ENCODE measurements around the gene SERPINI2. TPM values are rescaled to one million over a fixed set of nuclear protein-coding genes. Genes with fewer than 3 reads are reported as not detected.

SERPINI2 gene
- total and polyA plus RNA-seq, 2 donors (not counting 3 experiments of a cell fraction or from before 2014, with no cell fraction given), result not detected

DNA sequence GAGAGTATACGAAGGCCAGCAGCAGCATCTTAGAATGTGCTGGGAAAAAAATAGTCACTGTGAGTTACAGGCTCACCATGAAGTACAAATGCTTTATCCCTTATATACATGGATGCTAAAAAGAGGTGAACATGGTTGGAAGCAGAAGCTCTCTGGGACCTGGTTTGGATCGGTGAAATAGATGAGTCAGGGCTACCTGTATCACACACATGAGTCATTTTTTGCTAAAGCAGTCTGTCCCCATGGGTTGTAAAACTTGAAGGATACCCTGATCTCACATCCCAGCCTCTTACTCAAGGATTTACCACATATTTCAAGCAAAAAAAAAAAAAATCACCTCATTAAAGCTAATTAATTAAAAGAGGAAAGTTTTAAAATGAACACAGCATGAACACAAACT lies 6.9 kb upstream of the SERPINI2 start:
- no peaks in the 10 kb centered on the region for H4K20me1 ChIP-seq (replicated peaks; ENCODE audit: control insufficient read depth, extremely low read depth, insufficient read depth, low read length)
- H3K27ac ChIP-seq (ENCODE audit: insufficient read depth, low read depth, low read length), result no peak overlapping the region
- TF ChIP-seq FOS (IDR thresholded peaks at IDR 0.05; ENCODE audit: borderline replicate concordance, insufficient read depth, low read length) (no peak), GATA2 (IDR thresholded peaks at IDR 0.05; ENCODE audit: insufficient read depth, insufficient read length, low read depth, low read length) (no peak), POLR2AphosphoS5 (IDR thresholded peaks at IDR 0.05; ENCODE audit: insufficient read depth, low read depth, low read length) (no peak), POLR2A (IDR thresholded peaks at IDR 0.05; ENCODE audit: low read depth, low read length) (no peak), MYC (IDR thresholded peaks at IDR 0.05; ENCODE audit: low read depth, low read length) (no peak), JUN (IDR thresholded peaks at IDR 0.05; ENCODE audit: borderline replicate concordance, insufficient read depth, insufficient read length, low read depth) (no peak), EZH2 (IDR thresholded peaks at IDR 0.05; ENCODE audit: borderline replicate concordance, low read depth, low read length, severe bottlenecking) (no peak)
- TF ChIP-seq, protein P1, sequence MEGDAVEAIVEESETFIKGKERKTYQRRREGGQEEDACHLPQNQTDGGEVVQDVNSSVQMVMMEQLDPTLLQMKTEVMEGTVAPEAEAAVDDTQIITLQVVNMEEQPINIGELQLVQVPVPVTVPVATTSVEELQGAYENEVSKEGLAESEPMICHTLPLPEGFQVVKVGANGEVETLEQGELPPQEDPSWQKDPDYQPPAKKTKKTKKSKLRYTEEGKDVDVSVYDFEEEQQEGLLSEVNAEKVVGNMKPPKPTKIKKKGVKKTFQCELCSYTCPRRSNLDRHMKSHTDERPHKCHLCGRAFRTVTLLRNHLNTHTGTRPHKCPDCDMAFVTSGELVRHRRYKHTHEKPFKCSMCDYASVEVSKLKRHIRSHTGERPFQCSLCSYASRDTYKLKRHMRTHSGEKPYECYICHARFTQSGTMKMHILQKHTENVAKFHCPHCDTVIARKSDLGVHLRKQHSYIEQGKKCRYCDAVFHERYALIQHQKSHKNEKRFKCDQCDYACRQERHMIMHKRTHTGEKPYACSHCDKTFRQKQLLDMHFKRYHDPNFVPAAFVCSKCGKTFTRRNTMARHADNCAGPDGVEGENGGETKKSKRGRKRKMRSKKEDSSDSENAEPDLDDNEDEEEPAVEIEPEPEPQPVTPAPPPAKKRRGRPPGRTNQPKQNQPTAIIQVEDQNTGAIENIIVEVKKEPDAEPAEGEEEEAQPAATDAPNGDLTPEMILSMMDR (IDR thresholded peaks at IDR 0.05; ENCODE audit: extremely low read depth in 1 of 2, insufficient read depth in 1 of 2, low read depth in 1 of 2, low read length in 2 of 2), result no peak
- TF ChIP-seq, protein P2, sequence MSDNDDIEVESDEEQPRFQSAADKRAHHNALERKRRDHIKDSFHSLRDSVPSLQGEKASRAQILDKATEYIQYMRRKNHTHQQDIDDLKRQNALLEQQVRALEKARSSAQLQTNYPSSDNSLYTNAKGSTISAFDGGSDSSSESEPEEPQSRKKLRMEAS (IDR thresholded peaks at IDR 0.05; ENCODE audit: insufficient read depth, insufficient read length), result no peak
- H3K9me3 ChIP-seq (replicated peaks; ENCODE audit: control insufficient read depth, insufficient read depth, low read length), result no peaks in the 10 kb centered on the region
- H2AFZ ChIP-seq (ENCODE audit: low read depth, low read length), result no peak overlapping the region
- H3K4me3 ChIP-seq (replicated peaks in 1 of 3; ENCODE audit: insufficient read depth in 1 of 3, low read depth in 1 of 3, low read length in 3 of 3), result no peak overlapping the region
- dilution Hi-C loops (cut with MboI; ENCODE audit: extremely low pct_ligation_motif_present, low sequenced_read_pairs), result no loop called here
- H3K27me3 ChIP-seq (ENCODE audit: control insufficient read depth in 2 of 2, insufficient read depth in 2 of 2, low read length in 2 of 2), result no peaks in the 10 kb centered on the region
- H3K4me1 ChIP-seq (ENCODE audit: control insufficient read depth, extremely low read depth, insufficient read depth, low read length), result no peaks in the 10 kb centered on the region
- no peak for FAIRE-seq
- intact Hi-C loops (cut with micrococcal nuclease), result no loop called here
- no peaks in the 10 kb centered on the region for H3K36me3 ChIP-seq (ENCODE audit: control insufficient read depth in 2 of 2, extremely low read depth in 1 of 2, insufficient read depth in 2 of 2, low read length in 2 of 2)
- DNase-seq (ENCODE audit: low read depth, low spot score), result no peak
- ChIA-PET CTCF (no interaction called here), POLR2A (no interaction called here)
- no TSS peak for BruUV-seq (replicated peaks)
- H3K9me1 ChIP-seq (replicated peaks; ENCODE audit: control insufficient read depth, extremely low read depth, insufficient read depth, low read length), result no peaks in the 10 kb centered on the region
- H3K9ac ChIP-seq (replicated peaks; ENCODE audit: extremely low read depth, insufficient read depth, low read length), result no peak overlapping the region
- no peaks in the 10 kb centered on the region for H3K79me2 ChIP-seq (ENCODE audit: control insufficient read depth, insufficient read depth, low read length)
- H3K4me2 ChIP-seq (ENCODE audit: insufficient read depth, low read length), result no peak overlapping the region
